HG03469 (cell line): ENCODE measurements around the gene NQO2.
"Not testable (repeated sequence)": the region's sequence is repeated elsewhere in the genome, so short reads cannot be mapped to it uniquely, and the experiment has no call there.

Experiments
- ATAC-seq: cut with Tn5 transposase; IDR thresholded peaks from one replicate; pipeline ENCODE4 v1.9.1; 2021; ENCODE audit warnings: mild to moderate bottlenecking, moderate library complexity, moderate number of reproducible peaks; ENCODE audit not compliant: unreplicated experiment

NQO2 gene

DNA sequence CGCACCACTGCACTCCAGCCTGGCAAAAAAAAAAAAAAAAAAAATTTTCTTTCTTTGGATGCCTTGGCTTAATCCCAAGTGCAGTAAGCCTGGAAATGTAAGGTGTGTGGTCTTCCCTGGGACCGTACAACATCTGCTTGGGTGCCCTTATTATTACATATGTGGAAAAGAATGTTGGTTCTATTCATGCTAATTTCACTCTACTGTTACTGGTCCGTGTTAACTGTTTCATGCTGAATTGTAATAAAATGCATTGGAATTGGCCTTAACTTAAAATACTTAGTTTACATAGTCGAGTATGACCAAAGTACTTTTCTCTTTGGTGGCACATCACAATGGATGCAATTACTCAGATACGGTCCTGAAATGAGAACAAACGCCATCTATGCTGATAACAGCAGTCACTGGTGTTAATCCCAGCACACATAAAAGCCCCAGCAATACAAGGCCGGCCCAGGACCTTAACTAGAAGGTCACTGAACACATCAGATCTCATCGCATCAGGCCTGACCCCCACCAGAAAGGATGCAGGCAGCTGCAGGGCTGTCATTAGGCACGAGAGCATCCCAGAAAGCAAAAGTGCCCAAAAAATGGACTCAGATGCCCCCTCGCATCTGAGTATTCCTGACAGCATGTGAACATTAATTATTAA, 29.5 kb upstream of the NQO2 start:
- ATAC-seq, result no peak

DNA sequence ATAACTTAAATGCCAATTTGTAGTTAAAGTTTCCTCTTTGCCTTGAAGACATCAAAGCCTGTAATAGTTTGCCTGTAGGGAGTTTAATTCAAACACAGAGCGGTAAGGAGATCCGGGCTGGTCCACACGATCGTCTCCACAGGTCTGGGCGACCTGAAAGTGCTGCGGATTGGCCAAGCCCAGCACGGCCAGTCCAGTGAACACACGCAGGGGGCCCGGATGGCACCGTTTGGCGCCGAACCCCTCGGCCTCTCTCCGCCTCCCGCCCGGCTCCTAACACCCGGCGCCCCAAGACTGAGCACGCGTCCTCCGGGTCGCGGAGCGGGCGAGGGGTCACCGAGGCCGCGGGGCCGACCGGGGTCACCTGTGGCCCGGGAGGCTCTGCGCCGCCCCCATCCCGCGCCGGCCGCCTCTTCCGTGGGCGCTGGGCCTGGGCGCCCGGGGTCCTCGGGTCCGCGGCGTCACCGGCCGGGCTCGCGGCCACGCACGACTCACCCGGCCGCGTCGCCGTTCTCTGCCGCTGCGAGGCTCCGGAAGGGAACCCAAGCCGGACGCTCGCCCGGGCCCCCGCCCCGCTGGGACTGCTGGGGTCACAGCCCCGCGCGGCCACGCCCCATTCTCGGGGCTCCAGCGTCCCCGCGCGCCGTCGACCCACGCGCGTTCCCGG, 28.8 kb upstream of the NQO2 start:
- no peak for ATAC-seq

GRCh38 chr6:2971420-2972218, 28.1 kb upstream of the NQO2 start, which contains the start of gene SERPINB6:
Gene SERPINB6, minus strand, starts transcription at chr6:2971567. Its CDS starts 12,235 bp downstream, at chr6:2959332.
- no peak for ATAC-seq

DNA sequence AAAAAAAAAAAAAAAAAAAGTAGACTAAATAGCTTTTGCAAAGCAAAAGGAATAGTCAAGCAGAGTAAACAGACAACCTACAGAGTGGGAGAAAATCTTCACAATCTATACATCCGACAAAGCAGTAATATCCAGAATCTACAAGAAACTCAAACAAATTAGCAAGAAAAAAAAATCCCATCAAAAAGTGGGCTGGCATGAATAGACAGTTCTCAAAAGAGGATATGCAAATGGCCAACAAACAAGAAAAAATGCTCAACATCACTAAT, 27.5 kb upstream of the NQO2 start:
- ATAC-seq, result not testable (repeated sequence)

DNA sequence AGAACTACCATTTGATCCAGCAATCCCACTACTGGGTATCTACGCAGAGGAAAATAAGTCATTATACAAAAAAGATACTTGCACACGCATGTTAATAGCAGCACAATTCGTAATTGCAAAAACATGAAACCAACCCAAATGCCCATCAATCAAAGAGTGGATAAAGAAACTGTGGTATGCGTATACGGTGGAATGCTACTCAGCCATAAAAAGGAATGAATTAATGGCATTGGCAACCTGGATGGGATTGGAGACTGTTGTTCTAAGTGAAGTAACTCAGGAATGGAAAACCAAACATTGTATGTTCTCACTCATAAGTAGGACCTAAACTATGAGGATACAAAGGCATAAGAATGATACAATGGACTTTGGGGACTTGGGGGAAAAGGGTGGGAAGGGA, 27.0 kb upstream of the NQO2 start:
- ATAC-seq, result not testable (repeated sequence)

DNA sequence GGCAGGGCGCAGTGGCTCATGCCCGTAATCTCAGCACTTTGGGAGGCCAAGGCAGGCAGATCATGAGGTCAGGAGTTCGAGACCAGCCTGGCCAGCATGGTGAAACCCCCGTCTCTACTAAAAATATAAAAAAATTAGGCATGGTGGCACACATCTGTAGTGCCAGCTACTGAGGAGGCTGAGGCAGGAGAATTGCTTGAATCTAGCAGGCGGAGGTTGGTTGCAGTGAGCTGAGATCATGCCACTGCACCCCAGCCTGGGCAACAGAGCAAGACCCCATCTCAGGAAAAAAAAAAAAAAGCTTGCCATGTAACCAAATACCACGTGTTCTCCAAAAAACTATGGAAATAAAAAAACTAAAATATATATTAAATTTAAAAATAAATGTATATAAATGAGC, 26.5 kb upstream of the NQO2 start:
- not testable (repeated sequence) for ATAC-seq

DNA sequence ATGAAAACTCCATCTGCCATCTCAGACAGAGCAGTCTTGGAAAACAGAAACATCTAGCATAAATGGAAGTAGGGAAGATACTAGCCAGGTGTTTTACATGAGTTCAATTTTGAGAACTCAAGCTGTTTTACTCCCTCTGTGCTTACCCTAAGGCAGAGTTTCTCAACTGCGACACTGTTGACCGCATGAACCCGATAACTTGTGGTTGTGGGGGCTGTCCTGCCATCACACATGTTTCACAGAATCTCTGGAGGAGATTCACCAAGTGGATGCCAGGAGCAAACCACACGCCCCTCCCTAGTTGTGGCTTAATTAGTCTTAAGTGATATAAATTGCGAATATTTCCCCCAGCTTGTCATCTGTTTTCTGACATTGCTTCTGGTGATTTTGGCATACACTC, 26.0 kb upstream of the NQO2 start:
- ATAC-seq, result no peak

DNA sequence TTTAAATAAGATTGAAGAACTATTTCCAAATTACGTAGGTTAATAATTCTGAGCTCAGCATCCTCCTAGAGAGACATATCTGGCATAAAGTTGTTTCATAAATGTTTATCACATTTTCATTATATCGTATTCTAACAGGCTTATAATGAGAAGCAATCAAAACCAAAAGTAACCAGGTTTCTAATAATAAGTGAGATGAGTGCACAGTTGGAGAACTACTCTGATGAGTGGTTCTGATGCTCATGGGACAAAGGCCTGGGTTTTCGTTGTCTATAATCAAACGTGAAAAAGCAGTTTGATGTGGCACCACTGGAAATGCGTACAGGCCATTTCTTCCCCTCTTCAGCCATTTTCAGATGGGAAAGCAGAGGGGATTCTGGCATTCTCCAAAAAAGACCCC, 23.6 kb upstream of the NQO2 start:
- no peak for ATAC-seq

GRCh38 chr6:2976571-2977085, 23.1 kb upstream of the NQO2 start:
- ATAC-seq, result no peak

DNA sequence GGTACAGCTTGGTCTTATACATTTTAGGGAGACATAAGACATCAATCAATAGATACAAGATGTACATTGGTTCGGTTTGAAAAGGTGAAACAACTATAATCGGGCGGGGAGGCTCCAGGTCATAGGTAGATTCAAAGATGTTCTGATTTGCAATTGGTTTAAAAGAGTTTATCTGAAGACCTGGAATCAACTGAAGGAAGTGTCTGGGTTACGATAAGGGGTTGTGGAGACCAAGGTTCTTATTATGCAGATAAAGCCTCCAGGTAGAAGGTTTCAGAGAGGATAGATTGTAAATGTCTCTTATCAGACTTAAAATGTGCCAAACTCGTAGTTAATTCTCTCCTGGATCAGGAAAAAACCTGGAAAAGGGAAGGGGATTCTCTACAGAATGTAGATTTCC, 22.4 kb upstream of the NQO2 start:
- no peak for ATAC-seq

- ATAC-seq, result no peak
These were observed 21.7 kb upstream of the NQO2 start for GRCh38 chr6:2977799-2978590.

GRCh38 chr6:2978923-2979322, 20.8 kb upstream of the NQO2 start:
- ATAC-seq, result no peak

DNA sequence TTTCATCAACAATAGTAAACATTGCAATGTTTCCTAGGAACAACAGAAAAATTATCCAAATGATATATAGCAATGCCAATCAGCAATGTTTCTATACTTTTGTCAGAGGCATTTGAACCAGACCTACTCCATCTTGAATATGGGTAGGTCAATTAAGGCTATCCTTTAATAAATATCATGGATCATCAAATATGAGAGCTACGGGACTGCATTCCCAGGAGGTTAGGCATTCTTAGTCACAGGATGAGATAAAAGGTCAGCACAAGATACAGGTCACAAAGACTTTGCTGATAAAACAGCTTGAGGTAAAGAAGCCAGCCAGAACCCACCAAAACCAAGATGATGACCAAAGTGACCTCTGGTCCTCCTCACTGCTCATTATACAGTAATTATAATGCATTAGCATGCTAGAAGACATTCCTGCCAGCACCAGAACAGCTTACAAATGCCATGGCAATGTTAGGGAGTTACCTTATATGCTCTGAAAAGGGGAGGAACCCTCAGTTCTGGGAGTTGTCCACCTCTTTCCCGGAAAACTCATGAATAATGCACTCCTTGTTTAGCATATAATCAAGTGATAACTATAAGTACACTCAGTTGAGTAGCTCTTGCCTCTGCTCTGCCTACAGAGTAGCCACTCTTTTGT, 19.8 kb upstream of the NQO2 start:
- no peak for ATAC-seq

- no peak for ATAC-seq
These were observed 19.2 kb upstream of the NQO2 start for GRCh38 chr6:2980465-2980855.

DNA sequence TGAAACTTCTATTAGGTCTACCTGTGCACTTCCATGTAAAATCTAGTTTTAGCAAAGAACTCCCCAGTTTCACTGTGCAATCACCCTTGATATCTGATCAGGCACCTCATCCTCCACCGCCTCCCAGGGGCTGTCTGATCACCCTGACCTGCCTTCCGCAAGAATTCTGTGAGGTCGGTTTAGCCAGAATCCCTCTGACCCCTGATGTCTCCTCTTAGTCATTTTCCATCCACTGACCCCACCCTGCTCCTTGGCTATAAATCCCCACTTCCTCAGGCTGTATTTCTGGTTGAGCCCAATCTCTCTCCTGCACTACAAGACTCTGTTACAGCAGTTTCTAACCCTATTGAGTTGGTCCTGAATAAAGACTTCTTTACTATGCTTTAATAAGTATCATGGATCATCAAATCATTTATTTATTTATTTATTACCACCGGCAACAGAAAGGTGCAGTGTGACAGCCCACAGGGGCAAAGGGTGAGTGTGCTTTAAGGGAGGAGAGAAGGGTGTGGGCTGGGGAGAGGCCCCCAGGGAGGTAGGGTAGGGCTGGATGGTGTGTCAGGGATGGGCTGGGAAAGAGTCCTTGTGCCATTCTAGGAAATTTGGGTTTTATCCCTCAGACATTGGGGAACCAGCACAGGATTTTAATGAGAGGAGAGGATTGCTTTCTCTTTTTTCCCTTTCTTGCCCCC, 17.1 kb upstream of the NQO2 start:
- no peak for ATAC-seq

DNA sequence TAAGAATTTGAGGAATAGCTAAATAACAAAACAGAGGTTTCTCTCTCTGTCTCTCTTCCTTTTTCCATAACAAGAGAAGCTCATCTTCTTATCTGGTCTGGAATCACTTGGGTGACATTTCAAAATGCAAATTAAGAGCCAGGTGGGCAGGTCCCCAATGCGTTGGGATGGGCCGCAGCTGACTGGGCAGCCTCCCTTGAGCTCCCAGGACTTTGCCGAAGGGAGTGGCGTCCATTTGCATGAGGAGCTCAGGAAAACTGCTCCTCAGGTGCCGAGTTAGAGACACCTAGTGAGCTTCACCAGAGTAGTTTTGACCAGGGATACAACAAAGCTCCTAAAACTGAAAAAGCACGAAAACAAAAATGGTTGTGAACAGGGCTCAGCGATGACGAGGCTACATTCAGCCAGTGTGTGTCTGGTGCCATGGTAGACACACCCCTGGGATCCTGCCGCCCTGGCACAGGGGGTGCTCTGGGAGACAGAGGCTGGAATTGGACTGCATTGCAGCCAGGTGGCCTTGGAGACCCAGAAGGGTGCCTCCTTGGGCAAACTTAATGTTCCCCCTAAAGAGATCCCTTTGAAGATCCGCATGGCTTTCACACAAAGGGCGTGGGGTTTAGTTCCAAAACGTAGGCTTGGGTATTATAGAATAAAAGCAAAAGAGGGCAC, 14.8 kb upstream of the NQO2 start:
- no peak for ATAC-seq

DNA sequence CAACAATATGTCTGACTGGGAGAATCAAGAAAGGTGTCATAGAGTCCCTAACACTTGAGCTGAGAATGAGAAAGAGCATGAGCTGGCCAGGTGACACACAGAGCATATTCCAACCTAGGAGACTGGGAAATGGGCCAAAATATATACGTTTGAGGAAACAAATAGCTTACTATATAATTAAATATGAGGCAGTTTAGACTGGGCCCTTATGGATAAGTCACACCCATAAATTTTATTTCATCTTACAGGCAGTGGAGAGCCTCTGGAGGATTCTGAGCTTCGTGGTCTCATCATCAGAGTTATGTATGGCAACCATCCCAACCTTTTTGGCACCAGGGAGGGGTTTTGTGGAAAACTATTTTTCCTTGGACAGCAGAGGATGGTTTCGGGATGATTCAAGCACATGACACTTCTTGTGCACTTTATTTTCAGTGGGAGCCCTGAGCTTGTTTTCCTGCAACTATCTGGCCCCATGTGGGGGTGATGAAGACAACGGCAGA, 12.9 kb upstream of the NQO2 start:
- no peak for ATAC-seq

GRCh38 chr6:2988094-2988425, 11.6 kb upstream of the NQO2 start:
- ATAC-seq, result no peak
